K562 (cell line): ENCODE results near the gene CPE. TPM values are rescaled to one million over a fixed set of nuclear protein-coding genes. Genes with fewer than 3 reads are reported as not detected.

Experiments
- ATAC-seq: fragments of 200-7000 bp; cut with Tn5 transposase; 3 replicates; pipeline ENCODE4 v1.9.1; 2020; ENCODE audit warnings: moderate library complexity
- BruUV-seq: library from RNA; stranded (reverse); fragments of 400-500 nt; replicated peaks from 2 replicates; lab custom pipeline; 2021; lab: Mats Ljungman, UMichigan
- CTCF ChIA-PET: fragments of 300-600 bp; formaldehyde crosslinking; extraction: SDS; loops from one replicate; lab custom pipeline; 2021; ENCODE audit warnings: low intra/inter-chr PET ratio; lab: Yijun Ruan, JAX
- POLR2A ChIA-PET: fragments of 300-600, 350-650 bp; sonication (Branson Sonifier 250); formaldehyde crosslinking; extraction: SDS; loops from one replicate; lab custom pipeline; 2021; ENCODE audit warnings: antibody characterized with exemption, inconsistent platforms; lab: Yijun Ruan, JAX
- DNase-seq, 4 experiments: peaks; one replicate each; pipeline versions ENCODE4 v3.0.0 to v3.0.0-alpha.2; 2011 to 2018; ENCODE audit warnings: low spot score in 3 of 4, mixed read lengths in 3 of 4; ENCODE audit errors: extremely low read depth in 1 of 4
- FAIRE-seq: peaks from 2 replicates; lab custom pipeline; 2011; peaks lifted over from hg19 to GRCh38; lab: Jason Lieb, UNC
- H2AFZ ChIP-seq: 2 replicates; pipeline ENCODE4 v1.6.0; 2011; ENCODE audit warnings: low read depth, low read length, control low read depth, inconsistent platforms
- H3K27ac ChIP-seq: fragments of 200-600 bp; 3 replicates; pipeline ENCODE4 v1.8.0; 2011; ENCODE audit warnings: low read depth, mild to moderate bottlenecking, control low read depth, inconsistent platforms, low read length, moderate library complexity, mixed read lengths; ENCODE audit errors: extremely low read depth
- H3K27me3 ChIP-seq, 2 experiments: fragments of 300-600 bp in 1 of 2; 2 replicates in 1 of 2; 3 replicates in 1 of 2; pipeline versions ENCODE4 v1.6.0 to v1.8.0; 2011; ENCODE audit warnings: inconsistent platforms in 2 of 2, low read length in 2 of 2, mild to moderate bottlenecking in 1 of 2, mixed read lengths in 1 of 2, moderate library complexity in 1 of 2; ENCODE audit not compliant: control insufficient read depth in 2 of 2, insufficient read depth in 2 of 2
- H3K36me3 ChIP-seq: fragments of 300-600 bp; 3 replicates; pipeline ENCODE4 v1.8.0; 2011; ENCODE audit warnings: mild to moderate bottlenecking, low read length, inconsistent platforms; ENCODE audit not compliant: control insufficient read depth, insufficient read depth
- H3K4me1 ChIP-seq, 2 experiments: fragments of 200-600 bp in 1 of 2; replicated peaks in 1 of 2; 2 replicates in 1 of 2; 3 replicates in 1 of 2; pipeline versions ENCODE4 v1.5.1 to v1.8.0; 2011; ENCODE audit warnings: inconsistent platforms in 2 of 2, low read length in 2 of 2, mild to moderate bottlenecking in 1 of 2, mixed read lengths in 1 of 2, moderate library complexity in 1 of 2; ENCODE audit not compliant: control insufficient read depth in 2 of 2, insufficient read depth in 2 of 2
- H3K4me2 ChIP-seq: 2 replicates; pipeline ENCODE4 v1.6.1; 2011; ENCODE audit warnings: low read length, control low read depth, inconsistent platforms, mixed read lengths; ENCODE audit not compliant: insufficient read depth
- H3K4me3 ChIP-seq: fragments of 200-600 bp; sonication (generic), shearing (Covaris generic); 2 replicates; pipeline ENCODE4 v1.5.1; 2016; ENCODE audit warnings: control low read depth, inconsistent platforms
- H3K79me2 ChIP-seq: fragments of 200-600 bp; 3 replicates; pipeline ENCODE4 v1.8.0; 2011; ENCODE audit warnings: low read length, inconsistent platforms; ENCODE audit not compliant: control insufficient read depth, insufficient read depth
- H3K9ac ChIP-seq, 2 experiments: 2 replicates each; pipeline versions ENCODE4 v1.6.0 to v1.6.1; 2011; ENCODE audit warnings: low read depth in 2 of 2, low read length in 2 of 2, control low read depth in 1 of 2, inconsistent platforms in 1 of 2, mild to moderate bottlenecking in 1 of 2, mixed read lengths in 1 of 2; ENCODE audit not compliant: insufficient read depth in 1 of 2
- H3K9me1 ChIP-seq: one replicate; pipeline ENCODE4 v1.6.0; 2011; ENCODE audit warnings: inconsistent platforms, mild to moderate bottlenecking, low read length, moderate library complexity; ENCODE audit not compliant: control insufficient read depth, insufficient read depth
- H3K9me3 ChIP-seq: replicated peaks from 2 replicates; pipeline ENCODE4 v1.5.1; 2011; ENCODE audit warnings: low read depth, low read length, inconsistent platforms; ENCODE audit not compliant: control insufficient read depth, insufficient read depth
- H4K20me1 ChIP-seq: replicated peaks from 2 replicates; pipeline ENCODE4 v1.6.1; 2011; ENCODE audit warnings: low read length, inconsistent platforms, mixed read lengths; ENCODE audit not compliant: control insufficient read depth, insufficient read depth
- CEBPB ChIP-seq: fragments of 450-650 bp; IDR thresholded peaks from 2 replicates; pipeline ENCODE4 v1.6.1; 2016; ENCODE audit warnings: missing genetic modification characterization, missing compliant biosample characterization
- CEBPG ChIP-seq, 3 experiments: fragments of 200-800 bp in 1 of 3; sonication (Bioruptor generic) in 1 of 3; sonication (generic) in 1 of 3; formaldehyde crosslinking in 1 of 3; IDR thresholded peaks in 2 of 3; conservative IDR thresholded peaks in 1 of 3; 2 replicates each; pipeline versions ENCODE4 v1.6.1 to v1.8.0; 2016 to 2022; ENCODE audit warnings: missing compliant biosample characterization in 2 of 3, missing genetic modification characterization in 2 of 3, mild to moderate bottlenecking in 1 of 3, missing genetic modification reagents in 1 of 3
- ETV1 ChIP-seq: fragments of 450-650 bp; conservative IDR thresholded peaks from 2 replicates; pipeline ENCODE4 v1.6.1; 2016; ENCODE audit warnings: missing genetic modification characterization, control low read depth, low read depth, missing compliant biosample characterization
- FOS ChIP-seq: IDR thresholded peaks from 3 replicates; pipeline ENCODE4 v1.6.1; 2011; ENCODE audit not compliant: insufficient read length; ENCODE audit errors: extremely low read depth
- KDM4B ChIP-seq, 2 experiments: fragments of 450-650 bp in 1 of 2; sonication (generic) in 1 of 2; IDR thresholded peaks; 2 replicates each; pipeline ENCODE4 v1.6.1; 2016 to 2017; ENCODE audit warnings: borderline replicate concordance in 2 of 2, antibody characterized with exemption in 1 of 2, low read depth in 1 of 2, mild to moderate bottlenecking in 1 of 2
- MEF2A ChIP-seq: IDR thresholded peaks from 2 replicates; pipeline ENCODE4 v1.6.1; 2011; ENCODE audit warnings: low read depth, mild to moderate bottlenecking, low read length, moderate library complexity; ENCODE audit not compliant: control insufficient read depth
- NR2F6 ChIP-seq: fragments of 450-650 bp; formaldehyde crosslinking; IDR thresholded peaks from 2 replicates; pipeline ENCODE4 v1.4.0; 2020; ENCODE audit warnings: mild to moderate bottlenecking
- RREB1 ChIP-seq: fragments of 250-450 bp; sonication (Bioruptor Pico); IDR thresholded peaks from 2 replicates; pipeline ENCODE4 v1.4.0; 2020
- SMC3 ChIP-seq: conservative IDR thresholded peaks from 2 replicates; pipeline ENCODE4 v1.6.1; 2011; ENCODE audit warnings: low read depth, low read length, improper control_type of control experiment; ENCODE audit not compliant: insufficient read depth
- TSC22D4 ChIP-seq: fragments of 450-650 bp; IDR thresholded peaks from 2 replicates; pipeline ENCODE4 v1.6.1; 2016; ENCODE audit warnings: missing genetic modification characterization, missing biosample characterization, control low read depth
- ZNF695 ChIP-seq: fragments of 450-650 bp; formaldehyde crosslinking; IDR thresholded peaks from 2 replicates; pipeline ENCODE4 v1.4.0; 2020; ENCODE audit warnings: mild to moderate bottlenecking, moderate library complexity
- WGBS: fragments of 100-300 bp; shearing (Covaris generic); methylation state at CpG from one replicate; pipeline ENCODE4 v1.1.6; 2016; ENCODE audit warnings: low coverage, mixed read lengths; ENCODE audit not compliant: insufficient coverage; ENCODE audit errors: missing lambda C conversion rate; 5-methylcytosine and 5-hydroxymethylcytosine counted together
- in situ Hi-C: fragments of 300-500 bp; cut with MboI; formaldehyde crosslinking; loops from 4 replicates; pipeline ENCODE4 v1.15.0; 2018; ENCODE audit warnings: inconsistent platforms, mixed read lengths
- intact Hi-C: fragments of 100-400 bp; cut with micrococcal nuclease; formaldehyde crosslinking; loops from 2 replicates; pipeline ENCODE4 v1.14.2; 2022
- polyA plus RNA-seq, 8 experiments: library from polyadenylated mRNA; depleted of rRNA in 4 of 8; stranded (reverse) in 5 of 8; unstranded in 3 of 8; fragments of >200 nt; fragmentation: Nextera tagmentation in 2 of 8; fragmentation: Illumina TruSeq in 1 of 8; extraction: Ambion mirVana in 2 of 8; extraction: Trizol in 1 of 8; gene quantifications; 2 replicates each; pipeline versions ENCODE4 v1.2.1 to v1.2.3, GENCODE V29; 2011 to 2014; ENCODE audit warnings: inconsistent platforms in 1 of 8, missing spikeins in 1 of 8
- total RNA-seq, 7 experiments: library from RNA; depleted of rRNA in 6 of 7; stranded (reverse); fragments of >200 nt in 6 of 7; fragmentation: Illumina TruSeq in 2 of 7; extraction: Trizol in 2 of 7; gene quantifications; 2 replicates each; pipeline versions ENCODE4 v1.2.1 to v1.2.3, GENCODE V29; 2011 to 2021; ENCODE audit warnings: low replicate concordance in 1 of 7

The CPE gene
- total and polyA plus RNA-seq, 9 of the 15 experiments (the other 6 are each of a cell fraction or from before 2014, with no cell fraction given), result 0.04 to 0.16 (median 0.06) TPM; not detected in 4

GRCh38 chr4:165345666-165346417 lies 33.0 kb upstream of the CPE start (continued):
- TF ChIP-seq SMC3 (no peak), MEF2A (no peak), TSC22D4 (no peak)

DNA sequence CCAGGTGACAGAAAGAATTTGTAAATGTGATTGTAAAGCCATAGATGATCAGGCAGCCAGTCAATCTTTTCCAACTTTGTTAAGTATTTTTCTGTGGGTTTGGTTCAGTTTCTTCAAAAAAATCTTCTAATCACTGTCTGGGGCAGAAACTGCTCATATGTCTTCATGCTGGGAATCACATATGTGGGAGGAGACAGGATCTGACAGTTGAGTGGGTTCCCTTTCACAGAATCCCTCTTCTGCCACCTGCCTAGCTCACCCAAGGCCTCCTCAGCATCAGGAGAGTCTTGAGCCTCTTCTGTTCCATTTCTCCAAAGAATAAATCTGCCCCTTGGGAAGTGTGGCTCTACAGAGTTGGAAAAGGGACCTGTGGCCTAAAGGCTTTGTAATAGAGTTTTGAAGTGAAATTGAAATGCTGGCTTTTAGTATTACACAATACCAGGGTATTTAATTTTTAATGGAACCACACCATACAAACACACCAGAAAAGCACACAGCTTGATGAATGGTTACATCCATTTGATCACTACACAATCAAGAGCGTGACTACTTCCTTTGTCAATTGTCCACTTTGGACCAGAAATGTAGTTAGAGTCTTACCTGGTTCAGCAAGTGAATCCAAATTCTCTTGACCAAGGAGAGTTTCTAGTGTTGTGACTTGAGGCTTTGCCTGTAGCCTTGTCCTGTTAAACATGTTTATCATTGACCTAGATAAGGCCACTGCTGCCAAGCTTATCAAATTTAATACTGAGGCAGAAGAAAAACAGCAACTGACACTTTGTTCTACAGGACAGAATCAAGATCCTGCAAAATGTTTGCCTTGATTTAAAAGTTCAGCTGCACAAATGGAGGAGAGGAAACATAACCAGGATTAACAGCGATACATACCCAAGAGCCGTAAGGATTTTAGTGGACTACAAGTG lies 30.9 kb upstream of the CPE start:
- no peaks in the 10 kb centered on the region for H3K9me1 ChIP-seq
- in situ Hi-C loops, result no loop called here
- CTCF ChIA-PET, result no interaction called here
- H3K4me3 ChIP-seq, result no peak overlapping the region
- ATAC-seq (no peak), FAIRE-seq (no peak)
- POLR2A ChIA-PET, result interaction anchor here (0.7 kb wide), 1 partner anchor 27 kb away, joined by 3 read pairs; no protein-coding TSS in a partner anchor
- H2AFZ ChIP-seq, result no peak overlapping the region
- no TSS peak for BruUV-seq
- peaks cover 10% of the 10 kb centered on the region; the same call in 1 of the 3 replicates for H3K36me3 ChIP-seq
- H3K4me2 ChIP-seq, result 0 out of 2 replicates have a peak overlapping the region, but pooled peaks have one; percentile 1
- no peaks in the 10 kb centered on the region for H3K79me2 ChIP-seq
- intact Hi-C loops, result no loop called here
- no peaks in the 10 kb centered on the region for H3K9me3 ChIP-seq
- TF ChIP-seq RREB1 (CRISPR knock-in tag) (no peak), CEBPB (peak; percentile 66), CEBPG (CRISPR knock-in tag; IDR thresholded peaks at IDR 0.05) (no peak), CEBPG (tag; conservative IDR thresholded peaks at IDR 0.05 in 1 of 2, IDR thresholded peaks at IDR 0.05 in 1 of 2) (peak in 1 of 2 experiments; percentile 55; a peak in 2 of 4 replicates), KDM4B (IDR thresholded peaks at IDR 0.05; ENCODE audit: borderline replicate concordance in 2 of 2, low read depth in 1 of 2) (no peak), ZNF695 (CRISPR knock-in tag) (no peak), NR2F6 (CRISPR knock-in tag) (no peak), FOS (no peak), ETV1 (tag) (no peak)
- TF ChIP-seq, all 486 proteins: peak for 2
- peaks cover 3 to 11% of the 10 kb centered on the region in 2 experiments; a peak in 4 of 5 replicates for H3K4me1 ChIP-seq
- H3K27me3 ChIP-seq, result no peaks in the 10 kb centered on the region
- H3K27ac ChIP-seq, result no peak overlapping the region
- no peak for DNase-seq
- H4K20me1 ChIP-seq, result peaks cover 6% of the 10 kb centered on the region
- WGBS, result 44% methylated on average over 3 of the region's 3 CpGs
- no peak overlapping the region for H3K9ac ChIP-seq
